Hematopoietic multipotent progenitor cell treated with erythropoietin and hydrocortisone succinate and interleukin-3 and kit ligand, for 4 days (in vitro differentiated cells): ENCODE results near the gene TRANK1.
A peak's percentile ranks its signal among the peaks of the same experiment; 100 is the strongest.
"Not testable (repeated sequence)": the region's sequence is repeated elsewhere in the genome, so short reads cannot be mapped to it uniquely, and the experiment has no call there.

Source experiments
- DNase-seq: peaks from one replicate; pipeline ENCODE4 v3.0.0-alpha.2; 2015

TRANK1 gene

DNA sequence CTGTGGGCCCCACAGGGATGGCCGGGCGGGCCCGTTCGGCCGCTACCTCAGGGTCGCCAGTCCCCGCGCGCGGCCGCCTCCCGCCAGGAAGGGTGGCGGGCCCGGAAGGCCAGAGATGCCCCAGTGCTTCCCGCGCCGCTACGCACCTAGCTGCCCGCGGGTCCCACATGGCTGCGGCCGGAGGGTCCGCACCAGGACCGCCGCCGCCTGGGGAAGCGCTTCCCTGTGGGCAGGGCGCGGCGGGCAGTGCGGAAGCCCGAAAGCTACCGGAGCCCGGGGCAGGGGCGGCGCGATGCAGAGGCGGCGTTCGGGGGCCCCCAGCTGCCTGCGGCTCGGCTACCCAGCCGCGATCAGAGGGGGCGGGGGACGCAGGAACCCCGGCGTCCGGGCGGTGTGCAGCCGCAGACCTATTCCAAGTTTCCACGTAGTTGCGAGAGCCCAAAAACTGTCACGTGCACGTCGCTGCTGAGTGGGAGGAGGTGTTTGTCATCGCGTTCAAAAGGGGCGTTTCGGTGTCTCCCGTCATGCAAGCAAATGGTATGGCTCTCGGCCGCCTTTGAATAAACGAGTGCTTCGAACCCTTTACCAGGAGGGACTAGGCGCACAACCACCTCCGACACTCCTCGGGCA is at the start of gene TRANK1:
Gene TRANK1, minus strand, starts transcription at position 414 of the 630 bp plus-strand sequence. Its CDS starts 245 bp downstream, at position 169.
- DNase-seq: peak; percentile 96

GRCh38 chr3:36993326-36994283 is 48.8 kb upstream of the TRANK1 start, which contains the start of gene MLH1:
TSS of gene MLH1 (plus strand) at chr3:36993518. CDS start at chr3:36993548, 30 bp downstream.
- peak; percentile 96 for DNase-seq

DNA sequence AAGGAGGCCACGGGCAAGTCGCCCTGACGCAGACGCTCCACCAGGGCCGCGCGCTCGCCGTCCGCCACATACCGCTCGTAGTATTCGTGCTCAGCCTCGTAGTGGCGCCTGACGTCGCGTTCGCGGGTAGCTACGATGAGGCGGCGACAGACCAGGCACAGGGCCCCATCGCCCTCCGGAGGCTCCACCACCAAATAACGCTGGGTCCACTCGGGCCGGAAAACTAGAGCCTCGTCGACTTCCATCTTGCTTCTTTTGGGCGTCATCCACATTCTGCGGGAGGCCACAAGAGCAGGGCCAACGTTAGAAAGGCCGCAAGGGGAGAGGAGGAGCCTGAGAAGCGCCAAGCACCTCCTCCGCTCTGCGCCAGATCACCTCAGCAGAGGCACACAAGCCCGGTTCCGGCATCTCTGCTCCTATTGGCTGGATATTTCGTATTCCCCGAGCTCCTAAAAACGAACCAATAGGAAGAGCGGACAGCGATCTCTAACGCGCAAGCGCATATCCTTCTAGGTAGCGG is 48.0 kb upstream of the TRANK1 start, which contains the start of gene EPM2AIP1:
Gene EPM2AIP1, minus strand, starts transcription at position 326 of the 520 bp plus-strand sequence. Its CDS starts 54 bp downstream, at position 272.
- peak; percentile 100 for DNase-seq

DNA sequence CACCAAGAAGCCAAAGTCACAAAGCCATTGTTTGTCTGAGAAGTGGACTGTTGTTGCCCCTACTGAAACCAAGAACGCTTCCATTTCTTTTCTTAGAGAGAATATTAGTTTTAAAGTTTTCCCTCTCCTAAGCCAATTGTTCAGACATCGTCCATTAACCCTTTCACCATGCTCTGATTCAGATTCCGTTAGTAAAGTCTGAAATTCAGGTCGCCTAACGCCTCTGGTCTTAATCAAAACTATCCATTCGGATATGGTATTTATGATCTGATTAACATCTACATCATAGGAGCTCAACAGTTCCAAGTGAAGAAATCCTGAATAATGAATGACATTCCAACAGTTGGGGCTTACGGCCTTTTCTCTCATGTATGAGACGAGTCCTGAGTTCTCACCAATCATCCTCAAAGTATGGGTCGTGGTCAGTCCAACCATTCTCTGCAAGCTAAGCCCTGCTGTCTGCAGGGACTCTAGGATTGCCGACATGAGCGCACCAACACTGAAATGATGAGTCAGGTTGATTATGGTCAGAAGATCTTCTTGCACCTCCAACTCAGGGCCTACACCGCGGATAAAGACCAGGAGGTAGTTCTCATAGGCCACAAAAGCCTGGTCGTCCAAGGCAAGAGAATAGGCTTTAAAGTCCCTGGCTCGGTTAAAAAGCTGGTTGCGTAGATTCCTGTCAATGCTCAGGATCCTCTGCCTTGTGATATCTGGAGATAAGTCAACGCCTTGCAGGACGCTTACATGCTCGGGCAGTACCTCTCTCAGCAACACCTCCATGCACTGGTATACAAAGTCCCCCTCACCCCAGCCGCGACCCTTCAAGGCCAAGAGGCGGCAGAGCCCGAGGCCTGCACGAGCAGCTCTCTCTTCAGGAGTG is 47.3 kb upstream of the TRANK1 start:
- peak; percentile 66 for DNase-seq

- no peak for DNase-seq
These were observed 46.3 kb upstream of the TRANK1 start for GRCh38 chr3:36991147-36991546.

DNA sequence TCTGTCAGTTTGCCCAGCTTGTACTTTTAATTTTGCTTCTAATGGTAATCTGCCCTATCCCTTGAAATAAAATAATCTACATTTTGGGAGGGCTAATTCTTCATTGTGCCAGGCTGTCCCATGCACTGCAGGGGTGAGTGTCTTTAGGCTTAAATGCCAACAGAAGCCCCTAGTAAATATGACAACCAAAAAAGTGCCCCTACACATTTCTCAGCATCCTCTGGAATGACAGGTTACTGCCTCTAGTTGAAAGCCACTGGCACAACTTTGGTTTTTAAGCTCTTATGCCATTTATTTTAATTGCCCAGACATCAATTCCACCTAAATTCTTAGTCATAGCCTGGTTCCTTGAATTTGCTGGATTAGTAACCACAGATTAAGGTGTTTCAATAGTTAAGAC is 44.7 kb upstream of the TRANK1 start:
- DNase-seq: no peak

- DNase-seq: peak; percentile 58
These were observed 44.2 kb upstream of the TRANK1 start for GRCh38 chr3:36989005-36989404.

GRCh38 chr3:36988356-36988755 is 43.5 kb upstream of the TRANK1 start:
- no peak for DNase-seq

- no peak for DNase-seq
These were observed 36.2 kb upstream of the TRANK1 start for GRCh38 chr3:36981006-36981405.

GRCh38 chr3:36973139-36973538 is 28.3 kb upstream of the TRANK1 start:
- peak; percentile 29 for DNase-seq

DNA sequence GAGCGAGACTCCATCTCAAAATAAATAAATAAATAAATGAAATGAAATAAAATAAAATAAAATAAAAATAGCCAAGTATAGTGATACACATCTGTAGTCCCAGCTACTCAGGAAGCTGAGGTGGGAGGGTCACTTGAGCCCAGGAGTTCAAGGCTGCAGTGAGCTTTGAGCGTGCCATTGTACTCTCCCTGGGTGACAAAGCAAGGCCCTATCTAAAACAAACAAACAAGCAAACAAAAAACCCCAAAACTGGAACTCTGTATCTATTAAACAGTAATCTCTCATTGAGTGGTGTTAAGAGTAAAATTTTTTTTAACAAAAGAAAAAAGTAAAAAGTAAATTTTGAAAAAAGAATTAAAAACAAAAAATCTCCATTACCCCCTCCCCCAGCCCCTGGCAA is 27.3 kb upstream of the TRANK1 start:
- DNase-seq: no peak

GRCh38 chr3:36969540-36970432 is 24.9 kb upstream of the TRANK1 start:
- peak; percentile 99 for DNase-seq

DNA sequence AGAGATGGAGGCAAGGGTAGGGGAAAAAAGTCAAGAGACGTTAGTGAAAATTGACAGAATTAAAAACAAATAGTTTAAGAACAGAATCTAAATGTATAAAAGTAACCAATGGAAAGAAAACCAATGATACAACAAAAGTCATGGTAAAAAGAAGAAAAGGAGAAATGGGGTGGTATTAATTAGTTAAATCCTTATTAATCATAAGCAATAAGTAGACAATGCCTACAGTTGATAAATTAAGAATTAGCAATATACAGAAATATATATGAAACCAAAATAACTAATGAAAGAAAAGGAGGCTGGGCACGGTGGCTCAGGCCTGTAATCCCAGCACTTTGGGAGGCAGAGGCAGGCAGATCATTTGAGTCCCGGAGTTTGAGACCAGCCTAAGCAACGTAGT is 24.2 kb upstream of the TRANK1 start:
- DNase-seq: no peak

- no peak for DNase-seq
These were observed 20.6 kb upstream of the TRANK1 start for GRCh38 chr3:36965440-36965839.

GRCh38 chr3:36964817-36965216 is 20.0 kb upstream of the TRANK1 start:
- DNase-seq: peak; percentile 55

DNA sequence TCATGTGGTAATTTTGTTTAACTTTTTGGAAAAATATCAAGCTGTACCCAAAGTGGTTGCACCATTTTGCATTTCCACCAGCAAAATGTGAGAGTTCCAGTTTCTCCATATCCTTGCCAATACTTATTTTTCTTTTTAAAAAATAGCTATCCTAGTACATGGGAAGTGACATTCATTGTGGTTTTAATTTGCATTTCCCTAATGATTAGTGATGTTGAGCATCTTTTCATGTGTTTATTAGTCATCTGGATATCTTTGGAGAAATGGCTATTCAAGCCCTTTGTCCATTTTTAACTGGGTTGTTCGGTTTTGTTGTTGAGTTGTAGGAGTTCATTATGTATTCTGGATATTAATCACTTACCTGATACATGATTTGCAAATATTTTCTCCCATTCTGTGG is 19.5 kb upstream of the TRANK1 start:
- DNase-seq: no peak

DNA sequence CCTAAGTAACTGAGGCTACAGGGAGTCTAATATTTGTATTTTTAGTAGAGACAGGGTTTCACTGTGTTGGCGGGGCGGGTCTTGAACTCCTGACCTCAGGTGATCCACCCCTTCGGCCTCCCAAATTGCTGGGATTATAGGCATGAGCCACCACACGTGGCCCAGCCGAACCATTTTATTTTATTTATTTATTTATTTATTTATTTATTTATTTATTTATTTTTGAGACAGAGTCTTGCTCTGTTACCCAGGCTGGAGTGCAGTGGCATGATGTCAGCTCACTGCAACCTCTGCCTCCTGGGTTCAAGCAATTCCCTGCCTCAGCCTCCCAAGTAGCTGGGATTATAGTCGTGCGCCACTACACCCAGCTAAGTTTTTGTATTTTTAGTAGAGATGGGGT is 18.2 kb upstream of the TRANK1 start:
- not testable (repeated sequence) for DNase-seq

- DNase-seq: no peak
These were observed 15.6 kb upstream of the TRANK1 start for GRCh38 chr3:36960502-36960901.

DNA sequence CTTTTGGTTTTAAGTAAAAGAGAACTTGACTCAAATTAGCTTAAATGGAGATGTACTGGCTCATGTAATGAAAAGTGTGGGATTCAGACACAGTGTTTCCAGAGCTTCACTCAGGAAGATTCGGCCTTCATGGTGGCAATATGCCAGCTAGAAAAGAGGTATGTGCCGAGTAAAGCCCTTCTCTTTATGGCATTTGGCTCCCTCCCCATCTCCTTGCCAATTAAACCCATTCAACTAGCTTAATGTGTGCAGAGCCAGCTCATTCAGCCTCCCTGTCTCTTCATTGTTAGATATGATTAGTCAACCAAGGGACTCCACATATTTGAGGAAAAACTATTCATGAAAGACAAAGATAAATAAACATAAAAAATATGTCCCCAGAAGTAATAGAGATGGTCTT is 15.0 kb upstream of the TRANK1 start:
- DNase-seq: no peak

- DNase-seq: peak; percentile 87
These were observed 13.2 kb upstream of the TRANK1 start for GRCh38 chr3:36957862-36958686.

DNA sequence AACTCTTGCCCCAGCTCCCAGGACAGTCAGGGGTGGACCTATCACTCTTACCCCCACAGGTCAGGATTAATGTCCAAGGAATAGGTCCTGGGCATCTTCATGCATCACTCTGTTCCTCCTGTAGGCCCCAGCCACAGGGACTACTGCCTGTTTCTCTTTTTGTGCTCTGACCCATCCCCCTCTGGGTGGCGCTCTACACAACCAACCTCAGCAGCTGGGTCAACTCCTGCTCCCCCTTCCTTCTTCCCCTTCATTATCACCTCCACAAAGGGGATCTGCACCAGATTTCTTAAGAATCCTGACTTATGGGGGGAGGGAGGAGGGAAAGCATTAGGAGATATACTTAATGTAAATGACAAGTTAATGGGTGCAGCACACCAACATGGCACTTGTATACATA is 12.2 kb upstream of the TRANK1 start:
- peak; percentile 39 for DNase-seq
